A549 (cell line): ENCODE results near the gene SURF2.

Experiments used
- BHLHE40 ChIP-seq: IDR thresholded peaks from 2 replicates; pipeline ENCODE4 v1.6.1; 2012; ENCODE audit warnings: low read depth, low read length, inconsistent platforms
- HMGXB4 ChIP-seq: fragments of 250-450 bp; sonication (Bioruptor Pico); IDR thresholded peaks from 2 replicates; pipeline ENCODE4 v1.5.0; 2021; ENCODE audit warnings: mild to moderate bottlenecking, moderate library complexity, borderline replicate concordance
- HOXB5 ChIP-seq: fragments of 250-450 bp; sonication (Bioruptor Pico); IDR thresholded peaks from 2 replicates; pipeline ENCODE4 v1.5.0; 2020; ENCODE audit warnings: mild to moderate bottlenecking, moderate library complexity
- MYC ChIP-seq: IDR thresholded peaks from 2 replicates; pipeline ENCODE4 v1.6.1; 2012; ENCODE audit warnings: mild to moderate bottlenecking, inconsistent platforms, low read length, improper control_type of control experiment, borderline replicate concordance
- POLR2A ChIP-seq: IDR thresholded peaks from 2 replicates; pipeline ENCODE4 v1.6.1; 2012; ENCODE audit warnings: mild to moderate bottlenecking, low read length
- RCOR1 ChIP-seq: fragments of 150-350 bp; IDR thresholded peaks from 2 replicates; pipeline ENCODE4 v1.6.1; 2014; ENCODE audit warnings: antibody characterized with exemption, low read length, low read depth
- SMC3 ChIP-seq: fragments of >200 bp; sonication (Bioruptor Twin); formaldehyde crosslinking; IDR thresholded peaks from 3 replicates; pipeline ENCODE4 v1.6.1; 2018; ENCODE audit warnings: inconsistent platforms
- USF2 ChIP-seq: fragments of 450-650 bp; IDR thresholded peaks from 2 replicates; pipeline ENCODE4 v1.6.1; 2014; ENCODE audit warnings: antibody characterized with exemption
- TF ChIP-seq, protein P1 (sequence below): fragments of >200 bp; sonication (Bioruptor Twin); formaldehyde crosslinking; IDR thresholded peaks from 3 replicates; pipeline ENCODE4 v1.5.1; 2016
- TF ChIP-seq, protein P2 (sequence below): fragments of >200 bp; sonication (Bioruptor Twin); formaldehyde crosslinking; IDR thresholded peaks from 2 replicates; pipeline ENCODE4 v1.6.1; 2016

DNA sequence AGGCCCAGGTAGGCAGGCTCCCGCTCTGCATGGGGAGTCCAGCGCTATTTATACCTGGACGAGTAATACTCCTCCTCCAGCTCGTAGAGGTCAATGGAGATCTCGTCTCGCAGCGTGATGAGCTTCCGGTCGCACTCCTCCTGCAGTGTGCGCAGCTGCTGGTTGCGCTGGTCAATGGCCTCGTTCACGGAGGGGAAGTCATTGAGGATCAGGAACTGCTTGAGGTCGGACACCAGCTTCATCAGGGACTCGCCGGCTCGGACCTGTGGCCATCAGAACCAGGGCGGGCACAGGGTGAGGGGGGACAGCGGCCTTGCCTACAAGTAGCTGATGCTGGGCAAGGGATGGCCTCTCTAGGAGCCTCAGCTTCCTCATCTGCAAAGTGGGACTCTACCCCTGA, 12.3 kb upstream of the SURF2 start:
- TF ChIP-seq, protein P1, sequence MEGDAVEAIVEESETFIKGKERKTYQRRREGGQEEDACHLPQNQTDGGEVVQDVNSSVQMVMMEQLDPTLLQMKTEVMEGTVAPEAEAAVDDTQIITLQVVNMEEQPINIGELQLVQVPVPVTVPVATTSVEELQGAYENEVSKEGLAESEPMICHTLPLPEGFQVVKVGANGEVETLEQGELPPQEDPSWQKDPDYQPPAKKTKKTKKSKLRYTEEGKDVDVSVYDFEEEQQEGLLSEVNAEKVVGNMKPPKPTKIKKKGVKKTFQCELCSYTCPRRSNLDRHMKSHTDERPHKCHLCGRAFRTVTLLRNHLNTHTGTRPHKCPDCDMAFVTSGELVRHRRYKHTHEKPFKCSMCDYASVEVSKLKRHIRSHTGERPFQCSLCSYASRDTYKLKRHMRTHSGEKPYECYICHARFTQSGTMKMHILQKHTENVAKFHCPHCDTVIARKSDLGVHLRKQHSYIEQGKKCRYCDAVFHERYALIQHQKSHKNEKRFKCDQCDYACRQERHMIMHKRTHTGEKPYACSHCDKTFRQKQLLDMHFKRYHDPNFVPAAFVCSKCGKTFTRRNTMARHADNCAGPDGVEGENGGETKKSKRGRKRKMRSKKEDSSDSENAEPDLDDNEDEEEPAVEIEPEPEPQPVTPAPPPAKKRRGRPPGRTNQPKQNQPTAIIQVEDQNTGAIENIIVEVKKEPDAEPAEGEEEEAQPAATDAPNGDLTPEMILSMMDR, result no peak
- no peak for TF ChIP-seq USF2
- TF ChIP-seq, protein P2, sequence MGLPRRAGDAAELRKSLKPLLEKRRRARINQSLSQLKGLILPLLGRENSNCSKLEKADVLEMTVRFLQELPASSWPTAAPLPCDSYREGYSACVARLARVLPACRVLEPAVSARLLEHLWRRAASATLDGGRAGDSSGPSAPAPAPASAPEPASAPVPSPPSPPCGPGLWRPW, result no peak
- no peak for TF ChIP-seq BHLHE40
- no peak for TF ChIP-seq POLR2A
- TF ChIP-seq HMGXB4 (CRISPR knock-in tag), result no peak
- no peak for TF ChIP-seq MYC
- TF ChIP-seq HOXB5 (CRISPR knock-in tag), result no peak
- no peak for TF ChIP-seq RCOR1
- TF ChIP-seq SMC3, result no peak
